ENCODE data around the gene CDON. TPM values are rescaled to one million over a fixed set of nuclear protein-coding genes. Genes with fewer than 3 reads are reported as not detected.

CDON gene
- polyA plus RNA-seq, 1 of the 3 experiments (the other 2 are of a cell fraction): 3.7 TPM

- 96% methylated on average over 4 of the region's 4 CpGs for WGBS (ENCODE audit: low lambda C conversion rate)
These were observed 50.9 kb downstream of the CDON start for GRCh38 chr11:126011754-126012153.

GRCh38 chr11:126011265-126011664, 51.4 kb downstream of the CDON start:
- H4K20me1 ChIP-seq (ENCODE audit: insufficient read depth): no peaks in the 10 kb centered on the region
- H2AFZ ChIP-seq (ENCODE audit: low read depth): no peak overlapping the region
- peaks cover 0 to 26% of the 10 kb centered on the region in 2 experiments for H3K36me3 ChIP-seq (replicated peaks in 1 of 2; ENCODE audit: control insufficient read depth in 1 of 2, insufficient read depth in 2 of 2, low read length in 1 of 2)
- H3F3A ChIP-seq (replicated peaks; ENCODE audit: insufficient read depth): no peaks in the 10 kb centered on the region
- H3K4me2 ChIP-seq: no peak overlapping the region
- H3K9me2 ChIP-seq: no peaks in the 10 kb centered on the region
- DNase-seq: peak; percentile 38
- ChIA-PET POLR2A (no interaction called here), CTCF (interaction anchor here (1.2 to 3.3 kb wide), 4 partner anchors 11 to 89 kb away, joined by 3 to 14 read pairs (median 4); partner anchors contain the start of gene CDON)
- 57% methylated on average over 3 of the region's 3 CpGs for whole genome bisulfite sequencing (ENCODE audit: low lambda C conversion rate)
- no peaks in the 10 kb centered on the region for H3K9me3 ChIP-seq
- no peak overlapping the region for H3K9ac ChIP-seq
- H3K4me1 ChIP-seq (ENCODE audit: control insufficient read depth in 1 of 2, insufficient read depth in 2 of 2, low read depth in 1 of 2, low read length in 1 of 2): peaks cover 4 to 22% of the 10 kb centered on the region in 2 experiments; a peak in 2 of 4 replicates
- TF ChIP-seq GATA2 (CRISPR knock-in tag; IDR thresholded peaks at IDR 0.05): peak; percentile 45
- TF ChIP-seq FOXJ3 (CRISPR knock-in tag; IDR thresholded peaks at IDR 0.05): no peak
- TF ChIP-seq RAD21 (IDR thresholded peaks at IDR 0.05; ENCODE audit: low read length): no peak
- peak overlapping the region in 1 of 2 experiments; percentile 32; a peak in 1 of 4 replicates for H3K27ac ChIP-seq (ENCODE audit: low read depth in 2 of 2, low read length in 1 of 2)
- H3K4me3 ChIP-seq (ENCODE audit: low read depth in 2 of 2, low read length in 1 of 2): no peak overlapping the region
- H3K27me3 ChIP-seq (ENCODE audit: insufficient read depth): no peaks in the 10 kb centered on the region
- no peaks in the 10 kb centered on the region for H3K79me2 ChIP-seq (ENCODE audit: insufficient read depth)

More at GRCh38 chr11:126011754-126012153, 50.9 kb downstream of the CDON start:
- H3F3A ChIP-seq (replicated peaks; ENCODE audit: insufficient read depth): no peaks in the 10 kb centered on the region
- no peaks in the 10 kb centered on the region for H3K9me3 ChIP-seq
- no peak overlapping the region for H2AFZ ChIP-seq (ENCODE audit: low read depth)
- no peak for DNase-seq
- no peak for TF ChIP-seq MAX (IDR thresholded peaks at IDR 0.05; ENCODE audit: low read depth)
- no peaks in the 10 kb centered on the region for H3K9me2 ChIP-seq
- no peak overlapping the region for H3K4me3 ChIP-seq (ENCODE audit: low read depth in 2 of 2, low read length in 1 of 2)
- H3K27me3 ChIP-seq (ENCODE audit: insufficient read depth): no peaks in the 10 kb centered on the region
- POLR2A ChIA-PET: no interaction called here
- no peaks in the 10 kb centered on the region for H4K20me1 ChIP-seq (ENCODE audit: insufficient read depth)
- H3K9ac ChIP-seq: no peak overlapping the region
- H3K79me2 ChIP-seq (ENCODE audit: insufficient read depth): no peaks in the 10 kb centered on the region
- peaks cover 0 to 26% of the 10 kb centered on the region in 2 experiments for H3K36me3 ChIP-seq (replicated peaks in 1 of 2; ENCODE audit: control insufficient read depth in 1 of 2, insufficient read depth in 2 of 2, low read length in 1 of 2)
- peak overlapping the region in 1 of 2 experiments; percentile 32; a peak in 2 of 4 replicates for H3K27ac ChIP-seq (ENCODE audit: low read depth in 2 of 2, low read length in 1 of 2)
- CTCF ChIA-PET: interaction anchor here (1.2 to 3.3 kb wide), 3 partner anchors 12 to 89 kb away, joined by 3 to 14 read pairs (median 5); partner anchors contain the start of gene CDON
- H3K4me1 ChIP-seq (ENCODE audit: control insufficient read depth in 1 of 2, insufficient read depth in 2 of 2, low read depth in 1 of 2, low read length in 1 of 2): peaks cover 4 to 22% of the 10 kb centered on the region in 2 experiments; a peak in 2 of 4 replicates
- no peak overlapping the region for H3K4me2 ChIP-seq

GRCh38 chr11:126008956-126009355, 53.7 kb downstream of the CDON start:
- peaks cover 0 to 17% of the 10 kb centered on the region in 2 experiments for H3K36me3 ChIP-seq (replicated peaks in 1 of 2; ENCODE audit: control insufficient read depth in 1 of 2, insufficient read depth in 2 of 2, low read length in 1 of 2)
- H3K27me3 ChIP-seq (ENCODE audit: insufficient read depth): no peaks in the 10 kb centered on the region
- H3K4me1 ChIP-seq (ENCODE audit: control insufficient read depth in 1 of 2, insufficient read depth in 2 of 2, low read depth in 1 of 2, low read length in 1 of 2): peaks cover 4 to 22% of the 10 kb centered on the region in 2 experiments; a peak in 2 of 4 replicates
- H3K4me2 ChIP-seq: no peak overlapping the region
- no peak overlapping the region for H3K9ac ChIP-seq
- no peak for DNase-seq
- H3K79me2 ChIP-seq (ENCODE audit: insufficient read depth): no peaks in the 10 kb centered on the region
- ChIA-PET CTCF (interaction anchor here (3.3 kb wide), 1 partner anchor 53 kb away, joined by 14 read pairs; the partner anchor contains the start of gene CDON), POLR2A (no interaction called here)
- no peak for TF ChIP-seq ZBTB33 (IDR thresholded peaks at IDR 0.05; ENCODE audit: borderline replicate concordance, low read depth)
- TF ChIP-seq NRF1 (IDR thresholded peaks at IDR 0.05; ENCODE audit: low read depth, low read length): no peak
- no peak for TF ChIP-seq IRF3 (IDR thresholded peaks at IDR 0.05; ENCODE audit: low read depth, low read length)
- no peak for TF ChIP-seq SMC3 (IDR thresholded peaks at IDR 0.05; ENCODE audit: low read depth, low read length)
- TF ChIP-seq MXI1 (IDR thresholded peaks at IDR 0.05; ENCODE audit: low read depth, low read length): no peak
- no peak for TF ChIP-seq MEF2A (IDR thresholded peaks at IDR 0.05; ENCODE audit: borderline replicate concordance, low read depth)
- TF ChIP-seq EZH2phosphoT487 (IDR thresholded peaks at IDR 0.05; ENCODE audit: borderline replicate concordance, low read depth): no peak
- no peak for TF ChIP-seq NFIC (IDR thresholded peaks at IDR 0.05; ENCODE audit: borderline replicate concordance)
- TF ChIP-seq GATA2 (CRISPR knock-in tag; IDR thresholded peaks at IDR 0.05): no peak
- no peak for TF ChIP-seq FOXM1 (IDR thresholded peaks at IDR 0.05; ENCODE audit: low read depth)
- TF ChIP-seq EP300 (IDR thresholded peaks at IDR 0.05; ENCODE audit: borderline replicate concordance in 1 of 2, low read depth in 1 of 2, low read length in 1 of 2): no peak
- no peak overlapping the region for H3K4me3 ChIP-seq (ENCODE audit: low read depth in 2 of 2, low read length in 1 of 2)
- H3K9me3 ChIP-seq: no peaks in the 10 kb centered on the region
- H3F3A ChIP-seq (replicated peaks; ENCODE audit: insufficient read depth): no peaks in the 10 kb centered on the region
- no peak overlapping the region; a peak in 1 of 4 replicates for H3K27ac ChIP-seq (ENCODE audit: low read depth in 2 of 2, low read length in 1 of 2)
- WGBS (ENCODE audit: low lambda C conversion rate): 90% methylated on average over 8 of the region's 8 CpGs
- no peak overlapping the region for H2AFZ ChIP-seq (ENCODE audit: low read depth)
- no peaks in the 10 kb centered on the region for H3K9me2 ChIP-seq
- no peaks in the 10 kb centered on the region for H4K20me1 ChIP-seq (ENCODE audit: insufficient read depth)
